Calu3 (cell line): ENCODE results near the gene RASA2. TPM values are rescaled to one million over a fixed set of nuclear protein-coding genes. Genes with fewer than 3 reads are reported as not detected.

ENCODE experiments used
- BruUV-seq: library from RNA; stranded (reverse); fragments of 400-500 nt; replicated peaks from 2 replicates; lab custom pipeline; 2021; lab: Mats Ljungman, UMichigan
- CTCF ChIA-PET: fragments of 300-600 bp; sonication (Branson Sonifier 250); formaldehyde crosslinking; loops from one replicate; lab custom pipeline; 2022; ENCODE audit warnings: antibody characterized with exemption; lab: Charles Lee
- DNase-seq: peaks from one replicate; pipeline ENCODE4 v3.0.0; 2022
- H3K27ac Mint-ChIP-seq: one replicate; pipeline ENCODE4 v1.8.0; 2022; ENCODE audit warnings: mixed read lengths; ENCODE audit not compliant: unreplicated experiment
- H3K27me3 Mint-ChIP-seq: one replicate; pipeline ENCODE4 v1.8.0; 2022; ENCODE audit warnings: mixed read lengths; ENCODE audit not compliant: unreplicated experiment
- H3K36me3 Mint-ChIP-seq: one replicate; pipeline ENCODE4 v1.8.0; 2022; ENCODE audit warnings: mild to moderate bottlenecking, moderate library complexity, mixed read lengths; ENCODE audit not compliant: insufficient read depth, unreplicated experiment
- H3K4me1 Mint-ChIP-seq: one replicate; pipeline ENCODE4 v1.8.0; 2022; ENCODE audit warnings: mild to moderate bottlenecking, low read depth, mixed read lengths; ENCODE audit not compliant: unreplicated experiment
- H3K4me3 Mint-ChIP-seq: one replicate; pipeline ENCODE4 v1.8.0; 2022; ENCODE audit warnings: mild to moderate bottlenecking, low read depth, moderate library complexity, mixed read lengths; ENCODE audit not compliant: unreplicated experiment
- H3K9me3 Mint-ChIP-seq: one replicate; pipeline ENCODE4 v1.8.0; 2022; ENCODE audit warnings: low read depth, mixed read lengths; ENCODE audit not compliant: unreplicated experiment
- intact Hi-C: fragments of 100-400 bp; cut with micrococcal nuclease; formaldehyde crosslinking; loops from one replicate; pipeline ENCODE4 v1.10.0; 2022; ENCODE audit not compliant: unreplicated experiment
- total RNA-seq: library from RNA; stranded (reverse); gene quantifications from 2 replicates; pipeline ENCODE4 v1.2.3, GENCODE V29; 2022
- TF ChIP-seq, protein P1 (sequence below): fragments of 200-600 bp; IDR thresholded peaks from one replicate; pipeline ENCODE4 v1.8.0; 2022; ENCODE audit warnings: antibody characterized with exemption; ENCODE audit not compliant: unreplicated experiment

Gene RASA2
- total RNA-seq, 1 experiment from 2014 or later, result 37.4 TPM

DNA sequence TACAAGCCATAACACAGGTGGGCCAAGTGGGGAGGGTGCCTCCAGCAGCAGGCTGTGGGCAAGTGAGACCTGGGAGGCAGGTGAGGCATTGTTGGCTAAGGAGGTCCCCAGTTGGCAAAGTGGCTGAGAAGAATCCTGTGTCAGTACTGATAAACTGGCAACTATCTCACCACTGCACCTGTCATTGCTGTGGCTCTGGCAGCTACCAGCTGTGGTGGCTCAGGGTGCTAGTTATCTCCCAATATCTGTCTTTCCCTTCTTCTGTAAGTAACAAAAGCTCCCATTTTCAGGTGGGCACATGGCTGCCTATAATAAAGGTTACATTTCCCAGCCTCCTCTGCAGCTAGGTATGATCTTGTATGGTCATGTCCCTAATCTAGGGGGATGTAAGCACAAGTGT lies 170.7 kb downstream of the RASA2 start:
- H3K36me3 Mint-ChIP-seq, result peaks cover 11% of the 10 kb centered on the region
- no peak for DNase-seq
- no peak overlapping the region for H3K4me3 Mint-ChIP-seq
- no TSS peak for BruUV-seq
- TF ChIP-seq, protein P1, sequence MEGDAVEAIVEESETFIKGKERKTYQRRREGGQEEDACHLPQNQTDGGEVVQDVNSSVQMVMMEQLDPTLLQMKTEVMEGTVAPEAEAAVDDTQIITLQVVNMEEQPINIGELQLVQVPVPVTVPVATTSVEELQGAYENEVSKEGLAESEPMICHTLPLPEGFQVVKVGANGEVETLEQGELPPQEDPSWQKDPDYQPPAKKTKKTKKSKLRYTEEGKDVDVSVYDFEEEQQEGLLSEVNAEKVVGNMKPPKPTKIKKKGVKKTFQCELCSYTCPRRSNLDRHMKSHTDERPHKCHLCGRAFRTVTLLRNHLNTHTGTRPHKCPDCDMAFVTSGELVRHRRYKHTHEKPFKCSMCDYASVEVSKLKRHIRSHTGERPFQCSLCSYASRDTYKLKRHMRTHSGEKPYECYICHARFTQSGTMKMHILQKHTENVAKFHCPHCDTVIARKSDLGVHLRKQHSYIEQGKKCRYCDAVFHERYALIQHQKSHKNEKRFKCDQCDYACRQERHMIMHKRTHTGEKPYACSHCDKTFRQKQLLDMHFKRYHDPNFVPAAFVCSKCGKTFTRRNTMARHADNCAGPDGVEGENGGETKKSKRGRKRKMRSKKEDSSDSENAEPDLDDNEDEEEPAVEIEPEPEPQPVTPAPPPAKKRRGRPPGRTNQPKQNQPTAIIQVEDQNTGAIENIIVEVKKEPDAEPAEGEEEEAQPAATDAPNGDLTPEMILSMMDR, result no peak
- peaks cover 14% of the 10 kb centered on the region for H3K4me1 Mint-ChIP-seq
- H3K27me3 Mint-ChIP-seq, result peaks cover 66% of the 10 kb centered on the region
- H3K9me3 Mint-ChIP-seq, result peaks cover 5% of the 10 kb centered on the region
- intact Hi-C loops, result no loop called here
- no peak overlapping the region for H3K27ac Mint-ChIP-seq
- CTCF ChIA-PET, result interaction anchor here (0.6 kb wide), 2 partner anchors 209 to 1161 kb away, joined by 3 to 5 read pairs; no protein-coding TSS in a partner anchor

DNA sequence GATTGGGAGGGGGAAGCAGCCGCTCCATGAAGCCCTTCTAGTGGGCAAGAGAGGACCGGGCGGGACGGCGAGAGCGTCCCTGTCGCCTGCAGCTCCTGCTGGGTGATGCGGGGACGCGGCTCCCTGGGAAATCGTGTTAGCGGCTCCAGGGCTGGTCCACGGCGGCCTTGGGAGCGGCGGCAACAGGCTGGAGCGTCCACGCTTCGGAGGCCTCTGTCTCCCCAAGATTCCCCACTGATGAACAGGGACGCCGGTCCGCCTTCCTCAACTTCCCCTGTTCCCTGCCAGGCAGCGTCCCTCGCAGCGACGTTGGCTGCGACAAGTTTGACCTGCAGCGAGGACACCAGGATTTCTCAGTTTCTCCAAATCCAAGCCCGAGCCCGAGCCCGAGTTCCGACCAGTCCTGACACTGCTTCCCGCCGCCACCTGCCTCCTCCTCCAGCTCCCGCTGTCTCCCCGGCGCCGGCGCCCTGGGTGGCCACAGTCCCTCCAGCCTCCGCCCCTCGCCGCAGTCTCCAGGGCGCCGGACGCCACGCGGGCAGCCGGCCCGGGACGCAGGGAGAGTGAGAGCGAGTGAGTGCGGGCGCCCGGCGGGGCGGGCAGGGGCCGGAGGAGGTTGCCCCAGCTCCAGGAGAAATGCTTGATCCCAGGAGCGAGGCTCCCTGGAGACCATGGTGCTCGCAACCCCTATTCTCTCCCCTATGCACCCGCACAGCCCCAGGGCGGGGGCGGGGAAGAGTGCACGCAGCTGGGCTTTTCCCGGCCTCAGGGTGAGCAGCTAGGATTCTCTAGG lies 173.2 kb downstream of the RASA2 start:
- Mint-ChIP-seq H3K36me3 (peaks cover 11% of the 10 kb centered on the region), H3K27me3 (peaks cover 78% of the 10 kb centered on the region), H3K4me3 (peak overlapping the region; percentile 91), H3K4me1 (peaks cover 14% of the 10 kb centered on the region), H3K9me3 (peaks cover 5% of the 10 kb centered on the region), H3K27ac (peak overlapping the region; percentile 13)
- CTCF ChIA-PET, result interaction anchor here (0.5 to 1.5 kb wide), 5 partner anchors 21 to 448 kb away, joined by 3 to 4 read pairs (median 3); no protein-coding TSS in a partner anchor
- DNase-seq, result peak; percentile 75
- no TSS peak for BruUV-seq
- intact Hi-C loops, result no loop called here
- TF ChIP-seq, protein P1, result no peak

- DNase-seq, result no peak
- H3K27ac Mint-ChIP-seq, result no peak overlapping the region
- peaks cover 81% of the 10 kb centered on the region for H3K27me3 Mint-ChIP-seq
- TF ChIP-seq, protein P1, result no peak
- intact Hi-C loops, result no loop called here
- peak overlapping the region; percentile 91 for H3K4me3 Mint-ChIP-seq
- peaks cover 14% of the 10 kb centered on the region for H3K4me1 Mint-ChIP-seq
- CTCF ChIA-PET, result interaction anchor here (0.9 to 1.5 kb wide), 2 partner anchors 30 to 215 kb away, joined by 3 to 4 read pairs; no protein-coding TSS in a partner anchor
- peaks cover 11% of the 10 kb centered on the region for H3K36me3 Mint-ChIP-seq
- no TSS peak for BruUV-seq
- H3K9me3 Mint-ChIP-seq, result peaks cover 5% of the 10 kb centered on the region
These were observed 173.8 kb downstream of the RASA2 start for GRCh38 chr3:141660614-141660947.

DNA sequence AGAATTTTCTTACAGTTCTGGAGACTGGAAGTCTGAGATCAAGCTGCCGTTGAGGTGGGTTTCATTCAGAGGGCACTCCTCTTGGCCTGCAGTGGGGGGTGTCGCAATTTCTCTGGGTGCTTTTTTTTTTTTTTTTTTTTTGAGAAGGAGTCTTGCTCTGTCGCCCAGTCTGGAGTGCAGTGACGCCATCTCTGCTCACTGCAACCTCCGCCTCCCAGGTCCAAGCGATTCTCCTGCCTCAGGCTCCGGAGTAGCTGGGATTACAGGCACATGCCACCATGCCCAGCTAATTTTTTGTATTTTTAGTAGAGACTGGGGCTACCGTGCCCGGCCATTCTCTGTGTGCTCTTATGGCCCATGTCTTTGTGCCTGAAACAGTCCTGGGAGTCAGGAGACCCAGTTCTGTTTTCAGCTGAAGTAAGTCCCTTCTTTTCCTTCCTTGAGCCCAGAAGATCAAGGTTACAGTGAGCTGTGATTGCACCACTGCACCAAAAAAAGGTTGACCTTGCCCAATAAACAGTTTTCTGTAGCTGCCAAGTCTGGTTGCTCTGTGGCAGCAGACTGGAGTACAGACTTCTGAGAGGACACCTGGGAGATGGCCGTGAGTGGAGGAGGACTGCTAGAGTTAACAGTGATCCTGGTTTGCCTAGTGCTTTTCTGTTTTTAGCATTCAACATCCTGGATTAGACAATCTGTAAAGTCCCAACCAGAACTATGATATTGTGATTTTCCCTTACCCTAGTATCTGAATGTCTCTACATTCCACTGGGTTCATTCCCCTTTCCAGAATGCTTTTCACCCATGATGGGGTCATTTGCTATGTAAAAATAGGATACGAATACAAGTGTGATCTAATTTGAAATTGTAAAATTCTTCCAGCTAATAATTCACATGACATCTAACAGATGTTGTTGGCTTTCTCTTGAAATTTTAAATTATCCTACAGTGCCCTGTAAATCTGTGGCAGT lies 174.7 kb downstream of the RASA2 start:
- H3K4me1 Mint-ChIP-seq, result peaks cover 14% of the 10 kb centered on the region
- no peak overlapping the region for H3K4me3 Mint-ChIP-seq
- no peak for DNase-seq
- H3K27me3 Mint-ChIP-seq, result peaks cover 75% of the 10 kb centered on the region
- H3K9me3 Mint-ChIP-seq, result peaks cover 2% of the 10 kb centered on the region
- CTCF ChIA-PET, result interaction anchor here (1.5 kb wide), 1 partner anchor 29 kb away, joined by 4 read pairs; no protein-coding TSS in a partner anchor
- no peak overlapping the region for H3K27ac Mint-ChIP-seq
- BruUV-seq, result no TSS peak
- TF ChIP-seq, protein P1, result no peak
- peaks cover 11% of the 10 kb centered on the region for H3K36me3 Mint-ChIP-seq
- intact Hi-C loops, result no loop called here
